BJ (cell line): ENCODE measurements around the gene MCC. TPM values are rescaled to one million over a fixed set of nuclear protein-coding genes. Genes with fewer than 3 reads are reported as not detected.

ENCODE experiments used
- CTCF ChIA-PET: fragments of 350-600 bp; formaldehyde crosslinking; extraction: SDS; loops from one replicate; lab custom pipeline; 2021; ENCODE audit warnings: antibody characterized with exemption, inconsistent platforms; lab: Yijun Ruan, JAX
- POLR2A ChIA-PET: fragments of 300-600 bp; sonication (Branson Sonifier 250); formaldehyde crosslinking; extraction: SDS; loops from one replicate; lab custom pipeline; 2021; ENCODE audit warnings: antibody characterized with exemption; lab: Charles Lee
- DNase-seq: peaks from one replicate; pipeline ENCODE4 v3.0.0-alpha.2; 2011; ENCODE audit warnings: low read depth
- H3K27me3 ChIP-seq: 2 replicates; pipeline ENCODE4 v1.6.0; 2011; ENCODE audit warnings: low read length; ENCODE audit not compliant: control insufficient read depth, insufficient read depth
- H3K36me3 ChIP-seq: 2 replicates; pipeline ENCODE4 v1.5.1; 2011; ENCODE audit warnings: low read length; ENCODE audit not compliant: control insufficient read depth, insufficient read depth
- H3K4me3 ChIP-seq: 2 replicates; pipeline ENCODE4 v1.5.1; 2011; ENCODE audit warnings: low read depth, mild to moderate bottlenecking, control low read depth, low read length
- polyA plus RNA-seq: library from polyadenylated mRNA; depleted of rRNA; stranded (reverse); fragments of >200 nt; gene quantifications from 2 replicates; pipeline ENCODE4 v1.2.3, GENCODE V29; 2011
- TF ChIP-seq, protein P1 (sequence below): IDR thresholded peaks from 2 replicates; pipeline ENCODE4 v1.5.1; 2011; ENCODE audit warnings: low read depth, mild to moderate bottlenecking, control low read depth, inconsistent platforms, low read length, moderate library complexity; ENCODE audit not compliant: insufficient read depth

Gene MCC
- polyA plus RNA-seq, 1 experiment: 2.3 TPM

DNA sequence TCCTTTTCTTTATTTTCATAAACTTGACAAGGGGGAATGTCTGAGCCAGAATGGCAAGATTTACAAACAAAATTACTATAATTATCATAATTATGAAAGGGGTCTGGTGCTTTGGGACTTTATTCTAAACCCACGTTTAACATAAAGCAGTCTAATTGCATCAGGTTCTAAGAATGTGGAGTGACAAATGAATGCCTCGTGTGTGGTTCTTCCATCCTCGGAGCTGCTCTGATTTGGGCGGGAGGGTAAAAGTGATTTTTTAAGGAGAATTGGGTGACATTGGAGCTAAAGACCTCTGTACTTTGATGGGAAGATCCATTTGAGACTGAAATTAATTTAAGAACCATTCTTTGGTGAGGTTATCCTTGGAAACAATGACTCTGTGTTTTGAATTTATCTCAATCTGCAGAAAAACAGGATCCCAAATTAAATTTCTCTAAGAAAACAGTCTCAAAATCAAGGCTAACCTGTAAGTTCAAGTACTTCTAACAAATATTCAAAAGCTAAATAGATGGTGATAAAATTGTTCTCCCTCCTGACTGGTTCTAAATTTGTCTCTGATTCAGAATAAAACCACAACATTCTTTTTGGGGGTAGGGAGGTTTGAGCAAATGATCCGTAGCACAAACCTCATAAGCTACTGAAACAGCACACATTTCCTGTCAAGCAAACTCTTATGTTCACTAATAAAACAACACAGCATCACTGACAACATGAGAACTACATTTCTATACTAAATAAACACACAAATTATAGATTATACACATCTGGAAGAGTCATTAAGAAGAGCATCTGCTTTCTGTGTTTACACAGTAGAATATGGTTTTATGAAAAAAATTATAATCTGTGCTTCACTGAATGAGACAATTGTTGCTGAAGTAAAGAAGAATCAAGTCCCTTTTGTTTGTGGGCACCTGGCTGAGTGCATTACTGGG lies 426.1 kb downstream of the MCC start:
- Histone ChIP-seq H3K36me3 (peaks cover 6% of the 10 kb centered on the region; the same call in 1 of the 2 replicates), H3K4me3 (no peak overlapping the region), H3K27me3 (no peaks in the 10 kb centered on the region; the same call in 1 of the 2 replicates)
- TF ChIP-seq, protein P1, sequence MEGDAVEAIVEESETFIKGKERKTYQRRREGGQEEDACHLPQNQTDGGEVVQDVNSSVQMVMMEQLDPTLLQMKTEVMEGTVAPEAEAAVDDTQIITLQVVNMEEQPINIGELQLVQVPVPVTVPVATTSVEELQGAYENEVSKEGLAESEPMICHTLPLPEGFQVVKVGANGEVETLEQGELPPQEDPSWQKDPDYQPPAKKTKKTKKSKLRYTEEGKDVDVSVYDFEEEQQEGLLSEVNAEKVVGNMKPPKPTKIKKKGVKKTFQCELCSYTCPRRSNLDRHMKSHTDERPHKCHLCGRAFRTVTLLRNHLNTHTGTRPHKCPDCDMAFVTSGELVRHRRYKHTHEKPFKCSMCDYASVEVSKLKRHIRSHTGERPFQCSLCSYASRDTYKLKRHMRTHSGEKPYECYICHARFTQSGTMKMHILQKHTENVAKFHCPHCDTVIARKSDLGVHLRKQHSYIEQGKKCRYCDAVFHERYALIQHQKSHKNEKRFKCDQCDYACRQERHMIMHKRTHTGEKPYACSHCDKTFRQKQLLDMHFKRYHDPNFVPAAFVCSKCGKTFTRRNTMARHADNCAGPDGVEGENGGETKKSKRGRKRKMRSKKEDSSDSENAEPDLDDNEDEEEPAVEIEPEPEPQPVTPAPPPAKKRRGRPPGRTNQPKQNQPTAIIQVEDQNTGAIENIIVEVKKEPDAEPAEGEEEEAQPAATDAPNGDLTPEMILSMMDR: no peak
- POLR2A ChIA-PET: no interaction called here
- DNase-seq: peak; percentile 51
- CTCF ChIA-PET: interaction anchor here (1.1 to 1.4 kb wide), 3 partner anchors 10 to 20 kb away, joined by 3 to 4 read pairs (median 4); no protein-coding TSS in a partner anchor

DNA sequence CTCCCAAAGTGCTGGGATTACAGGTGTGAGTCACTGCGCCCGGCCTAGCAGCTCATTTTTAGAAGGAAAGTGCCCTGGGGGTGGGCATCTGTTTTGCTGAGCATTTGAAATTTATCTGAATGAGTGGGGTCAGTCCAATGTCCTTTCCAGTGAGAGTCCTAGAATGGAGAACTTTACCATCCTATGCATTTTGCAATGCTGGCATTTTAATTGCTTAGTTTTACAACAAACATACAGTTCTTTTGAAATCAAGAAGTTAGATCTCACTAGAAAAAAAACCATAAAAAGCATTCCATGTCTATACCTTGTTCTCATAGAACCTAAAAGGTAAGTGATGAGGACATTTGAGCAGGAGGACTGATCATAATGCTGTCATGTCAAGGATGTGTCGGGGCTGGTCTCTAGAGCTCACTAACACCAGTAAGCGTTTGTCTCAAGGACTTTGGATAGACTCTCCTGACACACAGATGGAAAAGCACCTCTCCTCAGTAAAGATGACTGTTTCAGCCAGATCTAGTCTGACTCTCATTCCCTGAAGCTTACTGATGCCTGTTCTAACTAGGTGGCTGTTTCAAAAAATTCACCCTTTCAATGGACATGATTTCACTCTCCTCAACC lies 427.7 kb downstream of the MCC start:
- Histone ChIP-seq H3K4me3 (no peak overlapping the region), H3K27me3 (no peaks in the 10 kb centered on the region; the same call in 1 of the 2 replicates), H3K36me3 (peaks cover 4% of the 10 kb centered on the region; the same call in 1 of the 2 replicates)
- no peak for DNase-seq
- POLR2A ChIA-PET: no interaction called here
- CTCF ChIA-PET: interaction anchor here (1.1 kb wide), 2 partner anchors 8 to 11 kb away, joined by 3 read pairs; no protein-coding TSS in a partner anchor
- TF ChIP-seq, protein P1: no peak

DNA sequence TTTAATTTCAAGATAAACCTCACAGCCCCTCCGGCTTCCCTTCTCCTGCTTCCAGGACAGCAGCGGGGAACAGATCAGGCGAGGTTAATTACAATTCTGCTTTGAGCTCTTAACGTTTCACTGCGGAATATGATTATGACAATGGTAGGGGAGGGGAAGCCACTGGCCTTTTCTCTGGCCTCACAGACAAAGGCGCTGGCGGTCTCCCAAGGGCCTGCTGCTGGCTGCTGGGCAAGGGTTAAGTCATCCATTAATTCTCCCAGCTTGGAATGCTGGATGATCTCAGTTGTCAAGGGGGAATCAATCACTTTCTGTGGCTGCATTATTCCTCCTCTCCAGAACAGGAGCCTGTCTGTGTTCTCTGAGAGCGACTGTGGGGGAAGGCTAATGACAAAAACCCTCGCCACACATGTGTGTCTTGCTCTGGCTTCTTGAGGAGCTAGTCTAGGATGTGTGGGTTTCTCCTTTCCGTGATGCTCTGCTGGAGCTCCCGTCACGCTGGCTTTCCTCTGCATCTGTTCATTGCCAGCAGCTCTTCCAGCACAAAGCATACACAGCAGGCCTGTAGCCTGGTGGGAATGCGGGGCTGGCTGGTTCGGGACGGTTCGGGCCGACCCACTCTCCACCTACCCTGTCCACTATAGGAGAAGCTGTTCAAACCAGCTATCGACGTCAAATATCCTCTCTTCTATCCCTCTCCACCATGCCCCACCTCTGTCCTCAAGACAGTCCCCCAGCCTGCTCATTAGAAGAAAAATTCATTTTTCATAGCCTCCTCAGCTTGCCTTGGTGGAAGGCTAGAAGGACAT lies 428.8 kb downstream of the MCC start:
- no peak for DNase-seq
- POLR2A ChIA-PET: no interaction called here
- H3K4me3 ChIP-seq: no peak overlapping the region

DNA sequence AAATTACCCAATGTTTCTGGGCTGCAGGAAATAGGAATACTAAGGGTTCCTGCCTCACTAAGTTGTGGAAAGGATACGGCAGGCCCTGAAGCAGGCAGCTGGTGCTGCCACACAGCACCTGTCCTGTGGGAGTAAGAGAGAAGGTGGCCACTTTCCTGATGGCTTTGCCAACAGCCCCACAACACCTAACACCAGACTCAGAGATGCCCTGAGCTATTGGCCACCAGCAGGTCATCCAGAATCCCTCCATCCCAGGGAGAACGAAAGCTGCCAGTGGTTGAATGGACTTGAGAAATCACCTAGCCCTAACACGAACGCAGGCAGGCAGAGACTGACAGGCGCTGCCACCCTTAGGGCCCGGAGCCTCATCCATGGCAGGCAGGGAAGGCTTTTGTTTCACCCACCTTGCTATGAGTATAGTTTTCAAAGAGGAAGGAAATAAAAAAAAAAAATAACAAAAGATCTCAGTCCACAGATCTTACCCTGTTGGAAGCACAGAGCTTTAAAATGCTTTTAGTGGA lies 429.5 kb downstream of the MCC start:
- ChIA-PET POLR2A (no interaction called here), CTCF (interaction anchor here (1.1 kb wide), 1 partner anchor 11 kb away, joined by 3 read pairs; no protein-coding TSS in a partner anchor)
- H3K27me3 ChIP-seq: no peaks in the 10 kb centered on the region; the same call in 1 of the 2 replicates
- peaks cover 3% of the 10 kb centered on the region; the same call in 1 of the 2 replicates for H3K36me3 ChIP-seq
- no peak for DNase-seq
- TF ChIP-seq, protein P1: no peak
- H3K4me3 ChIP-seq: no peak overlapping the region

More for the DNA sequence above, 428.8 kb downstream of the MCC start:
- Histone ChIP-seq H3K27me3 (no peaks in the 10 kb centered on the region; the same call in 1 of the 2 replicates), H3K36me3 (peaks cover 4% of the 10 kb centered on the region; the same call in 1 of the 2 replicates)
- CTCF ChIA-PET: interaction anchor here (1.1 kb wide), 1 partner anchor 12 kb away, joined by 3 read pairs; no protein-coding TSS in a partner anchor
- TF ChIP-seq, protein P1: no peak
